ENCODE results near the gene GIT2.
A peak's percentile ranks its signal among the peaks of the same experiment; 100 is the strongest.

GRCh38 chr12:109995686-109996482 lies at the start of gene GIT2:
- TF ChIP-seq CTCF (IDR thresholded peaks at IDR 0.05) (peak in 2 of 5 experiments; percentile 12 to 19), POLR2AphosphoS5 (IDR thresholded peaks at IDR 0.05) (peak; percentile 91 to 96 (median 95)), POLR2A (IDR thresholded peaks at IDR 0.05) (peak; percentile 80), EP300 (IDR thresholded peaks at IDR 0.05; ENCODE audit: low read depth) (no peak)

Measured in transverse colon (tissue), 4 donors.